Suppressor macrophage (primary cell): Measurements from ENCODE around the gene REG4.
"Not testable (repeated sequence)": the region's sequence is repeated elsewhere in the genome, so short reads cannot be mapped to it uniquely, and the experiment has no call there.

Experiments
- DNase-seq, 4 experiments: peaks; one replicate each; pipeline ENCODE4 v3.0.0-alpha.2; 2020 to 2022
- total RNA-seq, 17 experiments: gene quantifications; one replicate each; lab custom pipeline; 2026; ENCODE audit warnings: mixed read lengths in 6 of 17, inconsistent platforms in 3 of 17; lab: John Stamatoyannopoulos, UW

REG4 gene
- 0 to 1.4 (median 0) reads per million in 17 experiments for total RNA-seq

DNA sequence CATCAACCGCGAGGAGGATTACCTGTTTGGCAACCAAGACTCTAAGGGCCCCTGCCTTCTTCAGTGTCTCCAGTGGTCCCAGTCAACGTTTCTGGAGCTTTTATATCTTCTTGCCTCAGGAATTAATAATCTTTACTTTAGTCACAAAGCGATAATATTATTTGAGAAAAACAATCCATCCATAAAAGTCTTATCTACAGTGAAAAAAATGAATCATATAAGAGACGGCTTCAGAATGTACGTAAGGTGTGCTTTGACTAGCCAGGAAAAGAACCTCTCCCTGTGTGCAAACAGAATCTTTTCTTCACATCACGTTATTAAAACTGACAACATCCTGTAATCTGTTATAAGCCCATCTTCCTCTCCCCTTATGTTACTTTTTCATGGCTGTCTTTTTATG is at the start of gene REG4:
Gene REG4 (minus strand): TSS at position 74 of the 400 bp plus-strand sequence. CDS start 2,691 bp downstream, outside the sequence.
- DNase-seq: no peak

DNA sequence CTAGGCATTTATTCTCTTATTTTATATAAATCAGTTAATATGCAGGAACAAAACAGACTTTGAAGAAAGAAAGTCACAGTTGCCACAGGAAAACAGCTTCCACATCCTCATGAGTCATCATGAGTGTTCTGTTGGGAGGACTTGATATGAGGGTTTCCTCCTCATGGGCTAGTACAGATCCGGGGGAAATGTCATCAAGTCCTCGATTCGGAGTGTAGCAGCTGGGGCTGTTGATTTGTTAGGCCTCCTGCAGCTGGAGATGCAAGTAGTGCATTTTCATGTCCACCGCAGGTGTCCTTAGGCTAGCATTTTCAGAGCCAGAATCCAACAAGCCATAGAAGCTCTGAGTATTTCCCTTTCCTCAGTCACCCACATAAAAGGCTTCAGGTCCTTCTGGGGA is 48.4 kb upstream of the REG4 start:
- peak; percentile 30 to 71 (median 63) for DNase-seq

GRCh38 chr1:119858556-119859214 is 47.4 kb upstream of the REG4 start:
- peak; percentile 33 to 61 (median 54) for DNase-seq

DNA sequence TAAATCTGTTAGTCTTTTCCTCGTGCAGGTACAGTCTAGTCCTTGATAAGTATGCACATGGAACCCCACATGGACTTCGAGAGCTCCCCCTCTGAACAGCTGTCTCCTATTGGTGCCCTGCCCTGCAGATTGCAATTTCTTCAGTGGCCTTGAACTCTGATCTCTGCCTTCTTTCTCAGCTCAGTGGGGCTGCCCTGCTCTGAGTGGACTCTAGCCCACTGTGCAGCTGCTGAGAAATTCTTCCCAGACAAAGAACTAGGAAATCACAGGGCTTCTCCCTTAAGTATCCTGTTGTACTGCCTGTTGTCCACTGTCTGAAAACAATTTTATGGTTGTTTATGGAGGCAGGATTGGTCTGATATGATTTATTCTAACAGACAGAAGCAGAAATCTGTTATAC is 46.9 kb upstream of the REG4 start:
- DNase-seq: peak in 1 of 4 experiments; percentile 3

DNA sequence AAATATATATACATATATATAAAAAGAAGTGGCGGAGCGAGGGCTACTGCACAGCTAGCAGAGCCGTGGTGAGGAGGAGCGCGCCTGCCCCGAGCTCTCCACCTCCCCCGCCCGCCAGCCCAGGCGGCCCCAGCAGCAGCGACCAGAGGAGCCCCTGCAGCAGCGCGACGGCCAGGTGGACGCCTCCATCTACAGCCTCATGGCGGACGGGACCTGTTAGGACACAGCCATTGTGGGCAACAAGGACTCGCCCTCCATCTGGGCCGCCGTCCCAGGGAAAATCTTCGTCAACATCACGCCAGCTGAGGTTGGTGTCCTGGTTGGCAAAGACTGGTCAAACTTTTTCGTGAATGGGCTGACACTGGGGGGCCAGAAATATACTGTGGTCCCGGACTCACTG is 41.9 kb upstream of the REG4 start:
- no peak for DNase-seq

GRCh38 chr1:119844206-119844605 is 32.9 kb upstream of the REG4 start:
- DNase-seq: peak in 1 of 4 experiments; percentile 7

DNA sequence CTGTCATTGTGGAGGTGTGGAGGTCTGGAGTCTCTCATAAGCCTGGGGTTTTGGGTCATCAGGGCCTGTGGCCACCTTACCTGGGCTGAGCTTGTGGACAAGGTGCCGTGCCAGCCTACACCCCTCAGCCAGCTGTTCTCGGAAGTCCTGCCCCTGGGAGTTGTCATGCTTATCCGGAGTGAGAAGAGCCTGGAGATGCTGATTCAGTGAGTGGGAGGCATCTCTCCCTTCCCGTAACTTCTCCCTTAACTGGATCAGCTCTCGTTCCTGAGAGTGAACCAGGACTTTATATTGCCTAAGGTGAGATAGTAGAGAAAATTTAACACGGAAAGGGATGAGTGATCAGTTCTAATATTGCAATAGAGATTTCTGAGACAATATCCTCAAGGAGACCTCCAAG is 30.0 kb upstream of the REG4 start:
- no peak for DNase-seq

- DNase-seq: no peak
Measured at GRCh38 chr1:119840745-119841144, 29.5 kb upstream of the REG4 start.

- DNase-seq: peak; percentile 31 to 56 (median 36)
Measured at GRCh38 chr1:119838236-119838635, 27.0 kb upstream of the REG4 start.

DNA sequence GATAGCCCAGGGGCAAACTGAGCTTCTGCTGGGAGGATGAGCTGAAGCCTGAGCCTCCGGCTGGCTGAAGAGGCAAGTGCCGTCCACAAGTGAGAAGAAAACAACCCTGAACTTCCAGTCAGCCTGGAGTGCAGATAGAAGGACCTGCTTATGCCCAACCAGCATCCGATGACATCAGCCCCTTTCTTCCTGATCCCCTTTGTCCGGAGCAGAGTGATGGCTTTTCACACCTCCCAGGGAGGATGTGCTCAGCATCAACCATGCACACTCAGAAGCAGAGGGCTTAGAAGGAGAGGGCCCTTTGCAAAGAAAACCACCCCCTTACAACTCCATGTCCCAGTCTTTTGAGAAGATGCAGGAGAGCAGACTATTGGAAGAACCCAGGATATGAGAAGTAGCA is 23.7 kb upstream of the REG4 start:
- DNase-seq: no peak

DNA sequence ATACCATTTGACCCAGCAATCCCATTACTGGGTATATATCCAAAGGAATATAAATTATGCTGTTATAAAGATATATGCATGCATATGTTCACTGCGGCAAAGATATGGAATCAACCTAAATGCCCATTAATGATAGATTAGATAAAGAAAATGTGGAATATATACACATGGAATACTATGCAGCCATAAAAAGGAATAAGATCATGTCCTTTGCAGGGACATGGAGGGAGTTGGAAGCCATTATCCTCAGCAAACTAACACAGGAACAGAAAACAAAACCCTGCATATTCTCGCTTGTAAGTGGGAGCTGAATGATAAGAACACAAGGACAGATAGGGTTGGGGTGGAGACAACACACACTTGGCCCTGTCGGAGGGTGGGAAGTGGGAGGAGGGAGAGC is 19.8 kb upstream of the REG4 start:
- DNase-seq: no peak

DNA sequence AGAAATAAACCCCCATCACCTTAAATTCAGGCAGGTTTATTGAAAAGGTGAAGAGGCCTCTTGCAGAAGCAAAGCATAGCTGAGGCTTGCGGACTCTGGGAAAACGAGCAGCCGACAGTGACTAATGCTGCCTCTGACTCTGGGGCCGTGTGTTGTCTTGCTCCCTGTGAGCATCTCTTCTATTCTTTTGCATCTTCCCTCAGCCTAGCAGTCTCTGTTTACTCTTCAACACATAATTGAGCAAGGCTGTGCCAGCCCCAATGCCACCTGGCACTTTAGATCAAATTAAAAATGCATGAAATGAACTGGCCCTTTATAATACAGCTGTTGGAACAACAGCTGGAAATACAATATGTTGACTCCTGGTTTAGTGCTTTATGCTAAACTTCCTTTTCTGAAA is 18.4 kb upstream of the REG4 start:
- DNase-seq: no peak

DNA sequence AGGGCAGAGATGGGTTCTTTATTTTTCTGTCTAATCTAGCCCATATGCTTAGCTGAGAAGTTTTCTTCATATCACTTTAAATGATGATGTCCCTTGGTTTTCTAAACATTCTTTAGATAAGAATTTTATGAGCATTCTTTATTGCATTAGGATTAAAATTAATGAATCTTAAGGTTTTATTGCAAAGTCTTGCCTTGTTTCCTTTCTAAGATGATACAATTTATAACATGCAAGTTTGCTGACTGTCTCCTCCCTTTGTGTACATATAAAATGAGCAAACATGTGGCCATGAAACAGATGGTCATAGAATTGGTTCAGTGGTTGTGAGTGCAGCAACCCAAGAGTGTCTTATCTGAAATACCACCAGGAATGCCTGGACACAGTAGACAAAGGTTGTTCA is 17.7 kb upstream of the REG4 start:
- DNase-seq: not testable (repeated sequence)

DNA sequence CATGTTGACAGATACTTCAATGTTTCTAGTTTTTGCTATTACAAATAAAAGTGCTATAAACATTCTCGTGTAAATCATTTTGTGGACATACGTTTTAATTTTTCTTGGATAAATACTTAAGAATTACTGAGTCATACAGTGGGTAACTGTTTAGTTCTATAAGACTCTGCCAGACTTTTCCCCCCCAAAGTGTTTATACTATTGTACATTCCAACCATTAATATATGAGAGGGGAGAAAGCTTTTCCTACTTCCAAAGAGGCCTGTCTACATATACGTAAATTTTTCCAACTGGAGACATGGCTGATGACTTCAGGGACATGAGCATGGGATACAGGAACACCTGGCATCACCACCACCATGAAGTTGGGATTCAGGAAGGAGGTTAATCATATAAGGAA is 17.0 kb upstream of the REG4 start:
- no peak for DNase-seq

GRCh38 chr1:119827010-119827409 is 15.8 kb upstream of the REG4 start:
- peak in 3 of 4 experiments; percentile 12 to 26 (median 18) for DNase-seq

DNA sequence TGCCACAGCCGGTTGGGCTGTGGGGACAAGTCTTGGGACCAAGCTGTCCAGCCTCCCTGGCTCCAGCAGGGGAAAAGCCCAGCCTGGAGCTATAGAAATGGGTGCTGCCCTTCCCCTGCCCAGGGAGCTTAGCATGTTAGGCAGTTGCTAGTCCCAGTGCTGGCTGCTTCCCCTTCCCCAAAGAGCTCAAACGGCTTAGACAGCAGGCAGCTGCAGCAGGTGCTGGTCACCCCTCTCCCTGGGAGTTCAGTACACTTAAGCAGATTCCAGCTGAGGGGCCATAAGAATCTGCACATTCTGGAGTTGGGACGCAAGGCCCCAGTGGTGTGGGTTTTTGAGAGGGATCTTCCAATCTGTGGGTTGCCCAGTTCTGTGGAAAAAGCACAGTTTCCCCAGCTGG is 11.1 kb upstream of the REG4 start:
- peak in 1 of 4 experiments; percentile 2 for DNase-seq

DNA sequence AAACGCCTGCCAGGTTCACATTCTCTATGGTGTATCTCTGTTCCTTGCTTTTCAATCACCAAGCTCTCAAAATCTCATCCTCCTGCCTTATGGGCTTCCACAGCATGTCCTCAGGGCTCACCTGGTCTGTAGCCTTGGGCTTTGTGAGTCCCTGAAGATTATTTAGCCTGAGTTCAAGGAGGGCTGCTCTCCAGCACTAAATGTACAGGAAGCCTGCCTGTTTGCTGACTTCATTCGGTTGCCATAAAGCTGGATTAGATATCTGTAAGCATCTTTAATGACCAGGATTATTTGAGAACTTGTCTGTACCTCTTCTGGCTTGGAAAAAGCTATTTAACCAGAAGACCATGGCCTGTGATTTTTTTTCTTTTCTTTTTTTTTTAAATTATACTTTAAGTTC is 6.9 kb upstream of the REG4 start:
- DNase-seq: no peak

DNA sequence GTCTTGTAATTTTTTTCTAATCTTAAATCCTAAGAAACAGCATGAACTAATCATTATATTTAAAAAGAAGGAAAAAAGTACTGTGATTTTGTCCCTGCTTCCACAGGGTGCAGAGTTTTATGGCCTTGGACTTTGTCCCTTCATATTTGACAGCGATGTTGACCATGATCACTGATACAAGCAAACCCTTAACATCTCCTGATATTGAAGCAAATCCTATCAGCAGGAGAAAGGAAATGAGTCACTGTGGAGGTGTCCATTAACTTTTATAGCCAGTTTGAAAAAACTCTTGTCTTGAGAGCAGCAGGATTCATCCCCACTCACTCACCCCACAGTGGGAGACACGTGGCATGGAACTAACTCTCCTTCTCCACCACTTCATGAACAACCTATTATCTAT is 5.1 kb upstream of the REG4 start:
- DNase-seq: no peak

DNA sequence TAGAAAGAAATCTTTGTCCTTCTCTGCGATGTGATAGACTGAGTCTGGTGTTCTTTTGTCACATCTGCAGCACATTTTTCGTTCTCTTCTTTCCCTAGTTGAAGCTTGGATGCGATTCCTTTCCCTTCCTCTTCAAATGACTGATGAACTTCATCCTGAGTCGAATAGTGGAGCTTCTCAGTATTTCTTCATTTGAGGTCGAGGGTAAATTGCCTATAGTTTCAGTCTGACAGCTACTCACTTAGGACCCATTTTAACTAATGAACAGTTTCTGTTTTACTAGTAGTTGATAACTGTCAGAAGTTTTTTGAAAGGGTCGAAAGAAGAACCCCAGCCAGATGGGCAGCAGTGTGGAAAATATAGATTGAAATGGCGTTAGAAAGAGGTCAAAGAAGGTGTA is 4.7 kb upstream of the REG4 start:
- DNase-seq: no peak

DNA sequence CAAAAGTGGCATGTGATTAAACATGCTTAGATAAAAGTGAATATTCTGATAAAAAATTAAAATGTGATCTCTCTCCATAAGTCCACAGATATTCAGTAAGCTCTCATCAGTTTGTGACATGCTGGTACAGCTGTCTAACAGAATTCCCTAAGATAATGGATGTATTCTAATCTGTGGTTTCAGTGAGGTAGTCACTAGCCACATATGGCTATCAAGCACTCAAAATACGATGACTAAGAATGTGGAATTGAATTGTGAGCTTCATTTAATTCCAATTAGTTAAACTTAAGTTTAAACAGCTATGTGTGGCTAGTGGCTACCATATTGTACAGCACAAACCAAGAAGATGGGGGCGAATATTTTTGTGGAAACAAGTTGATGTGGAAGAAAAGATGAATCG is 4.1 kb upstream of the REG4 start:
- no peak for DNase-seq

GRCh38 chr1:119814288-119814687 is 3.0 kb upstream of the REG4 start:
- DNase-seq: no peak

DNA sequence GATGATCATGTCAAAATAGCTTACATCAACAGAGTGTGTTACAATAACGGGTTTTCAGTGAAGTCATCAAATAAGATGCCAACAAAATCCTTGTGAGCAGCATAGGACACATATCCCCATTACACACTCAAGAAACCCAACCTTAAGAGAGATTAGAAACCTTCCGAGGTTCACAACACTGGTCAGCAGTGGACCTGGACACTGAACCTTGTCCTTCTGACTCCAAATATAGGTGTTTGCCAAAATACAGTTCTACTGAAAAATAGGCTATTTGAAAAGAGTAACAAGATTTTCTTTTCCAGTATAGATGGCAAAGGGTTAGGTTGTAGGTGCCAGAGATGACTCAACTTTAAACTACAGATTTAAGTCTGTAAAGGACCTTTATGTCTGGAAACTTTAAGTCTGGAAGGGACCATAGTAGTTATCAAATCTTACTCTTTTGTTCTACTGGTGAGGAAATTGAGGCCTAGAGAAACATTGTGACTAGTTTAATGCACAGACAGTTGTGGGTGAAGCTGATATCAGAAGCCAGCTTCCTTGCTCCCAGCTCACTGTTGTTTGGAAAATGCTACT is 811 bp upstream of the REG4 start:
- no peak for DNase-seq

DNA sequence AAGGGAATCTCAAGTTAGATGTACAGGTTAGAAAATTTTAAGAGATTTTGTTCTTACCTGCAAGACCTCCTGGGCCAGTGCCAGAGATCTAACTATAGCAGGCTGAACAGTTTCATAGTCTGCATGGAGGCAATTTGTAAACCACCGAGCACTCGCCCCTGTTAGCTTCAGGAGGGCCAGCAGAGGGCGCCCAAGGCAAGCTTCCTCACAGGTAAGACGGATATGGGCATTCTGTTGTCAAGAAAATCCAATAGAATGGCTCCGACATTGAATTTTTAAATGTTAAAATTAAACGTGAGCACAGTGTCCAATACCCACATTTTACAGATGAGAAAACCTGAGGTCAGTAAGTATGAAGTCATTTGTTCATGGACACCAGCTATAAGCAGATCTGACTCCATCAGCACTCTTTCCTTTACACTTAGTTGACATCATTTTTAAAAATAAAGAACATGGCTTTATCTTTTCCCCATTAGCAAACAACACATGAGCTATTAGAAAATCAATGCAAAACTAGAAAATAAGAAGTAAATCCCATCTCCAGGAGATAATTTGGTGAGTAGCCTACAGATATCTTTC is 2.2 kb downstream of the REG4 start:
- DNase-seq: peak; percentile 66 to 87 (median 76)

DNA sequence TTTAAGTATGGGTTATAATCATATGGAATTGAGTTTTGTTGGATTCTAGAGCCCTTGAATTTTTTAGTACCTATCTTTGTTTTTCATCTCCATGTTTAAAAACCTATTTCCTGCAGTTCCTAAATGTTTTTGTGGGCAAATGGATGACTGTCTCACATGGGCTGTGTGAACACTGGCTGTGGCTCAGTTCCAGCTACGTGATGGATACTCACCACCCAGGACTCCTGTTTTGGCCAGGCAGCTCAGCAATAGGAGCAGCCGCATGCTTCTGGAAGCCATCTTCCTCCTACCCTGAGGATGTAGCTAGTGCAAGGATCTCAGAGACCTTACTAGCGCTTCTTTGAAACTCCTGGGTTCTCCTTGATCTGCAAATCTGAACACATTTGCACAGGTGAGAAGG is 2.8 kb downstream of the REG4 start:
- DNase-seq: no peak
